B cell (primary cell): ENCODE data around the gene INSIG1. TPM values are rescaled to one million over a fixed set of nuclear protein-coding genes. Genes with fewer than 3 reads are reported as not detected.

Source experiments
- ATAC-seq: fragments of 200-7000 bp; cut with Tn5 transposase; one replicate; pipeline ENCODE4 v1.10.0; 2021; ENCODE audit warnings: low read depth, mild to moderate bottlenecking, moderate number of reproducible peaks, moderate library complexity
- CTCF ChIA-PET: fragments of 350-600 bp; sonication (Branson Sonifier 250); formaldehyde crosslinking; loops from one replicate; lab custom pipeline; 2021; ENCODE audit warnings: antibody characterized with exemption, inconsistent platforms; lab: Charles Lee
- POLR2A ChIA-PET: fragments of 350-600 bp; sonication (Branson Sonifier 250); formaldehyde crosslinking; loops from one replicate; lab custom pipeline; 2021; ENCODE audit warnings: antibody characterized with exemption; lab: Charles Lee
- DNase-seq: peaks from one replicate; pipeline ENCODE4 v3.0.0; 2013
- H2AFZ ChIP-seq: 2 replicates; pipeline ENCODE4 v1.6.1; 2012; ENCODE audit warnings: mild to moderate bottlenecking, low read depth, low read length; ENCODE audit not compliant: insufficient read depth, poor library complexity, severe bottlenecking
- H3K27ac ChIP-seq, 2 donors: 1 replicate in 1 of 2; 2 replicates in 1 of 2; pipeline ENCODE4 v1.5.1; 2012 to 2013; ENCODE audit warnings: low read length in 2 of 2, mild to moderate bottlenecking in 2 of 2, moderate library complexity in 1 of 2
- H3K27me3 ChIP-seq, 4 experiments: fragments of 200-600 bp in 1 of 4; sonication (generic) in 1 of 4; replicated peaks in 1 of 4; 1 replicate in 2 of 4; 2 replicates in 2 of 4; pipeline versions ENCODE4 v1.6.1 to v1.7.0; 2013 to 2016; ENCODE audit warnings: low read length in 3 of 4, mild to moderate bottlenecking in 2 of 4, mixed read lengths in 1 of 4, moderate library complexity in 1 of 4; ENCODE audit not compliant: insufficient read depth in 4 of 4, control insufficient read depth in 3 of 4; ENCODE audit errors: control extremely low read depth in 1 of 4
- H3K36me3 ChIP-seq, 2 experiments: replicated peaks in 1 of 2; 1 replicate in 1 of 2; 2 replicates in 1 of 2; pipeline versions ENCODE4 v1.6.1 to v1.7.1; 2013; ENCODE audit warnings: low read length in 1 of 2; ENCODE audit not compliant: insufficient read depth in 2 of 2, control insufficient read depth in 1 of 2; ENCODE audit errors: control extremely low read depth in 1 of 2, extremely low read depth in 1 of 2
- H3K4me1 ChIP-seq, 2 donors: fragments of 200-600 bp in 1 of 2; sonication (generic) in 1 of 2; 1 replicate in 1 of 2; 2 replicates in 1 of 2; pipeline versions ENCODE4 v1.5.1 to v1.6.1; 2013 to 2017; ENCODE audit warnings: low read length in 2 of 2; ENCODE audit not compliant: control insufficient read depth in 2 of 2, insufficient read depth in 2 of 2
- H3K4me2 ChIP-seq: replicated peaks from 2 replicates; pipeline ENCODE3; 2012; ENCODE audit warnings: mild to moderate bottlenecking, low read depth, low read length; ENCODE audit not compliant: poor library complexity, severe bottlenecking
- H3K4me3 ChIP-seq, 5 experiments: fragments of 200-600 bp in 1 of 5; sonication (generic) in 1 of 5; 1 replicate in 3 of 5; 2 replicates in 2 of 5; pipeline versions ENCODE4 v1.5.1 to v1.7.0; 2011 to 2016; ENCODE audit warnings: low read length in 4 of 5, mild to moderate bottlenecking in 4 of 5, low read depth in 2 of 5, control low read depth in 1 of 5, moderate library complexity in 1 of 5; ENCODE audit not compliant: insufficient read depth in 1 of 5; ENCODE audit errors: control extremely low read depth in 1 of 5, extremely low read depth in 1 of 5
- H3K79me2 ChIP-seq: fragments of 200-600 bp; sonication (generic); one replicate; pipeline ENCODE4 v1.6.0; 2016; ENCODE audit warnings: low read length; ENCODE audit not compliant: control insufficient read depth, insufficient read depth
- H3K9ac ChIP-seq: fragments of 200-600 bp; sonication (generic); 2 replicates; pipeline ENCODE4 v1.6.1; 2017; ENCODE audit warnings: mild to moderate bottlenecking, low read length, moderate library complexity
- H3K9me3 ChIP-seq, 3 donors: one replicate each; pipeline versions ENCODE4 v1.6.1 to v1.7.1; 2013; ENCODE audit warnings: low read length in 2 of 3; ENCODE audit not compliant: control insufficient read depth in 2 of 3, insufficient read depth in 1 of 3; ENCODE audit errors: control extremely low read depth in 1 of 3
- H4K20me1 ChIP-seq: 2 replicates; pipeline ENCODE4 v1.6.0; 2012; ENCODE audit warnings: mild to moderate bottlenecking, low read length; ENCODE audit not compliant: insufficient read depth, control insufficient read depth, poor library complexity, severe bottlenecking
- H3K27ac Mint-ChIP-seq: one replicate; pipeline ENCODE4 v1.8.0; 2021; ENCODE audit warnings: mixed read lengths
- H3K27me3 Mint-ChIP-seq: one replicate; pipeline ENCODE4 v1.8.0; 2021; ENCODE audit warnings: mixed read lengths
- H3K4me1 Mint-ChIP-seq: one replicate; pipeline ENCODE4 v1.8.0; 2021; ENCODE audit warnings: mixed read lengths
- H3K4me3 Mint-ChIP-seq: one replicate; pipeline ENCODE4 v1.8.0; 2021; ENCODE audit warnings: mixed read lengths
- H3K9me3 Mint-ChIP-seq: one replicate; pipeline ENCODE4 v1.8.0; 2022; ENCODE audit warnings: mixed read lengths; ENCODE audit not compliant: insufficient read depth
- CTCF ChIP-seq: fragments of 200-600 bp; IDR thresholded peaks from one replicate; pipeline ENCODE4 v1.8.0; 2022; ENCODE audit warnings: antibody characterized with exemption, mild to moderate bottlenecking
- EZH2 ChIP-seq: IDR thresholded peaks from 2 replicates; pipeline ENCODE4 v1.6.1; 2012; ENCODE audit warnings: borderline replicate concordance, low read depth, mild to moderate bottlenecking, moderate library complexity, low read length; ENCODE audit not compliant: insufficient read depth, poor library complexity, severe bottlenecking
- WGBS: methylation state at CpG from one replicate; pipeline ENCODE4 v1.1.5; 2013; ENCODE audit warnings: missing lambda C conversion rate; ENCODE audit not compliant: insufficient coverage; 5-methylcytosine and 5-hydroxymethylcytosine counted together
- intact Hi-C: fragments of 100-400 bp; cut with micrococcal nuclease; formaldehyde crosslinking; loops from one replicate; pipeline ENCODE4 v1.10.0; 2022
- polyA plus RNA-seq: library from polyadenylated mRNA; depleted of rRNA; stranded (reverse); fragments of >200 nt; gene quantifications from 2 replicates; pipeline ENCODE4 v1.2.3, GENCODE V29; 2012
- total RNA-seq, 2 donors: library from RNA; stranded (reverse); fragments of 120-200 nt in 1 of 2; gene quantifications; 1 replicate in 1 of 2; 2 replicates in 1 of 2; pipeline versions ENCODE4 v1.2.3 to v1.2.4, GENCODE V29; 2013 to 2022

Gene INSIG1
- total and polyA plus RNA-seq, 2 donors (not counting 1 experiment from before 2014, with no cell fraction given), result 32.2 to 56.2 TPM

GRCh38 chr7:155331396-155331795, 33.7 kb downstream of the INSIG1 start:
- no peaks in the 10 kb centered on the region for H3K36me3 ChIP-seq
- peaks cover 0 to 11% (median 2%) of the 10 kb centered on the region in 4 experiments for H3K27me3 ChIP-seq
- no peaks in the 10 kb centered on the region for H4K20me1 ChIP-seq
- Mint-ChIP-seq H3K9me3 (no peaks in the 10 kb centered on the region), H3K4me1 (no peaks in the 10 kb centered on the region), H3K27ac (no peak overlapping the region), H3K27me3 (peaks cover 6% of the 10 kb centered on the region), H3K4me3 (no peak overlapping the region)
- no peak for ATAC-seq
- intact Hi-C loops, result no loop called here
- H3K79me2 ChIP-seq, result no peaks in the 10 kb centered on the region
- H3K9me3 ChIP-seq, result peaks cover 0 to 5% (median 0%) of the 10 kb centered on the region in 3 donors
- WGBS, result 67% methylated on average over 4 of the region's 4 CpGs
- POLR2A ChIA-PET, result no interaction called here
- H3K4me3 ChIP-seq, result no peak overlapping the region
- no peak for DNase-seq
- CTCF ChIA-PET, result no interaction called here
- no peak overlapping the region for H3K9ac ChIP-seq
- TF ChIP-seq EZH2, result no peak
- no peak for TF ChIP-seq CTCF
- no peak overlapping the region for H2AFZ ChIP-seq
- no peak overlapping the region for H3K4me2 ChIP-seq
- H3K27ac ChIP-seq, result no peak overlapping the region
- no peaks in the 10 kb centered on the region for H3K4me1 ChIP-seq

GRCh38 chr7:155333346-155334234, 35.9 kb downstream of the INSIG1 start:
- CTCF ChIA-PET, result interaction anchor here (0.7 kb wide), 1 partner anchor 11 kb away, joined by 4 read pairs; no protein-coding TSS in a partner anchor

More at GRCh38 chr7:155333346-155334234, 35.9 kb downstream of the INSIG1 start:
- intact Hi-C loops, result no loop called here
- Histone ChIP-seq H3K36me3 (no peaks in the 10 kb centered on the region), H3K9me3 (peaks cover 0 to 4% (median 0%) of the 10 kb centered on the region in 3 donors), H3K27me3 (peaks cover 0 to 17% (median 4%) of the 10 kb centered on the region in 4 experiments), H3K4me3 (no peak overlapping the region), H4K20me1 (no peaks in the 10 kb centered on the region), H2AFZ (no peak overlapping the region), H3K4me1 (peaks cover 0 to 2% of the 10 kb centered on the region in 2 donors), H3K79me2 (no peaks in the 10 kb centered on the region), H3K4me2 (no peak overlapping the region), H3K27ac (no peak overlapping the region), H3K9ac (no peak overlapping the region)
- POLR2A ChIA-PET, result no interaction called here
- peaks cover 8% of the 10 kb centered on the region for H3K27me3 Mint-ChIP-seq
- DNase-seq, result no peak
- ATAC-seq, result no peak
- H3K4me3 Mint-ChIP-seq, result no peak overlapping the region
- TF ChIP-seq CTCF (no peak), EZH2 (no peak)
- H3K27ac Mint-ChIP-seq, result no peak overlapping the region
- no peaks in the 10 kb centered on the region for H3K9me3 Mint-ChIP-seq
- WGBS, result 82% methylated on average over 17 of the region's 23 CpGs
- H3K4me1 Mint-ChIP-seq, result no peaks in the 10 kb centered on the region
